OCI-LY1 (cell line): Measurements from ENCODE around the gene CDC42EP2.

Experiments
- EZH2 ChIP-seq: fragments of 200-600 bp; sonication (generic), shearing (Covaris generic); IDR thresholded peaks from 2 replicates; pipeline ENCODE4 v1.8.0; 2017; ENCODE audit warnings: borderline replicate concordance, mixed run types, mild to moderate bottlenecking, antibody characterized with exemption, low read length, moderate library complexity, mixed read lengths
- TF ChIP-seq, protein P1 (sequence below): fragments of 200-600 bp; sonication (generic), shearing (Covaris generic); IDR thresholded peaks from 2 replicates; pipeline ENCODE4 v1.5.1; 2017; ENCODE audit warnings: mild to moderate bottlenecking, antibody characterized with exemption, low read length, moderate library complexity, mixed read lengths

DNA sequence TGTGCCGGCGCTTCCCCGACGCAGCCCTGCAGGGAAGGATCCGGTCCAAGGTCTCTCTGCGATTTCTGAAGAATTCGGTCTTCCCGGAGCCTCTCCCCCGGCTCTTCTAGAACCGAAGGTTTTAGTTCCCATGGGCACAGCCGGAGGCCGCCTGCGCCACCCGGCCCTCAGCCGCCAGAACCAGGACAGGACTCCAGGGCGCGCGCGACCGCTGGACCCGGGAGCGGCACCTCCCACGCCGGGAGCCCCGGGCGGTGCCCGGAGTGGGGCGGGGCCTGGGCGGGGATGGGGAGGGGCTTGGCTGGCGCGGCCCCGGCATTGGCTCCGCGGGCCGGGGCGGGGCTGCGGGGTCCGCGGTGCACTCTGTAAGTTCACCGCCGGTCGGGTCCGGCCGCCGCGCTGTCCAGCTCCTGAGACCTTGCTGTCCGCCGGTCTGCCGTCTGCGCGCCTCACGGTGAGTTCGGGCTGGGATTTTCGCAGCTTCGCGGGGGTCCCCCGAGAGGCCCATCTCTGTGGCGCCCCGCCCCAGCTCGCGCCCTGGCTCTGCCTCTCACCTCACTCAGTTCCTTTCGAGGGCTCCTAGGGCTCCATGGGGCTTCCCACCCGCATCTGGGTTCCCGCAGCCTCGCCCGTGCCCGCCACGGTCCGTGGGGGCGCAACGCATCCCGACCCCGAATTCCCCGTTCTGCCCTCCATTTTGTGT, at the start of gene CDC42EP2:
- TF ChIP-seq, protein P1, sequence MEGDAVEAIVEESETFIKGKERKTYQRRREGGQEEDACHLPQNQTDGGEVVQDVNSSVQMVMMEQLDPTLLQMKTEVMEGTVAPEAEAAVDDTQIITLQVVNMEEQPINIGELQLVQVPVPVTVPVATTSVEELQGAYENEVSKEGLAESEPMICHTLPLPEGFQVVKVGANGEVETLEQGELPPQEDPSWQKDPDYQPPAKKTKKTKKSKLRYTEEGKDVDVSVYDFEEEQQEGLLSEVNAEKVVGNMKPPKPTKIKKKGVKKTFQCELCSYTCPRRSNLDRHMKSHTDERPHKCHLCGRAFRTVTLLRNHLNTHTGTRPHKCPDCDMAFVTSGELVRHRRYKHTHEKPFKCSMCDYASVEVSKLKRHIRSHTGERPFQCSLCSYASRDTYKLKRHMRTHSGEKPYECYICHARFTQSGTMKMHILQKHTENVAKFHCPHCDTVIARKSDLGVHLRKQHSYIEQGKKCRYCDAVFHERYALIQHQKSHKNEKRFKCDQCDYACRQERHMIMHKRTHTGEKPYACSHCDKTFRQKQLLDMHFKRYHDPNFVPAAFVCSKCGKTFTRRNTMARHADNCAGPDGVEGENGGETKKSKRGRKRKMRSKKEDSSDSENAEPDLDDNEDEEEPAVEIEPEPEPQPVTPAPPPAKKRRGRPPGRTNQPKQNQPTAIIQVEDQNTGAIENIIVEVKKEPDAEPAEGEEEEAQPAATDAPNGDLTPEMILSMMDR: no peak
- no peak for TF ChIP-seq EZH2
